OCI-LY3 (cell line): Measurements from ENCODE around the gene NUDT21.

Experiments used
- CTCF ChIP-seq: fragments of 200-600, 300-600 bp; sonication (generic); IDR thresholded peaks from 2 replicates; pipeline ENCODE4 v1.5.1; 2014; ENCODE audit warnings: antibody characterized with exemption, low read length, low read depth
- EZH2phosphoT487 ChIP-seq: fragments of 200-600 bp; shearing (Covaris generic); IDR thresholded peaks from 2 replicates; pipeline ENCODE4 v1.6.1; 2018; ENCODE audit warnings: antibody characterized with exemption, mixed run types, low read depth

DNA sequence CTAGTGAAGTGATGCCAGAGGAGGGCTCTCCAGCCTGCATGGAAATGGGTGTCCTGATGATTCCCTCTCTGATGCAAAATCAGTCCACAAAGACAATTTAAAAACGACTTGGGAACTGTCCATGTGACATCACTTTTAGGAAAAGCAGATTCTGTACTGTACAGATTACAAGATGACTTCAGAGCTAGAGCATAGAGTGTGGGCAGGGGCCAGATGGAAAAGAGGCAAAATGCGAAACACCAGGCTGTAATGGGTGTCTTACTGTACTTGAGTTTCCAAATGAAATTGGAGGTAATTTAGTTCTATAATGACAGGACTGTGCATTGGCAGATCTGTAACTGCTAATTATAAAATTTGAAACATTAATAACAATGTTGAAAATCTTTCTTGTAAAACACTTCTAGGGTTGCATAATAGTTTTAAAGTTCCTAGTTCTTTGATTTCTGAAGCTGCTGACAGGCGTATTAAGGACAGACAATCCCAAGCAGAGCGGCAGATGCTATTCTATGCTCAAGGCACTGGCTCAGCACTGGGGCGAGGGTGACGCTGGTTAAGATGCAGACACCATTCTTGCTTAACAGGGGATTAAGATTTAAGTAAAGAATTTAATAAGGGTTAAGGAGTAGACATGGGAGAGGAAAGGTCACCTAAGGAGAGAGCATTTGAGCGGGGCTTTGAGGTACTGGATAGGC is 29.8 kb upstream of the NUDT21 start:
- TF ChIP-seq CTCF (no peak), EZH2phosphoT487 (no peak)
